Stimulated activated CD8-positive, alpha-beta memory T cell treated with anti-CD3 and anti-CD28 coated beads, Interleukin-12 subunit alpha, Interleukin-12 subunit beta, amount 100 ng/mL, for 24 hours (primary cell): ENCODE measurements around the gene EIF4E2.

ENCODE experiments used
- DNase-seq: peaks from one replicate; pipeline ENCODE4 v3.0.0-alpha.2; 2020; ENCODE audit errors: extremely low read depth

The EIF4E2 gene

DNA sequence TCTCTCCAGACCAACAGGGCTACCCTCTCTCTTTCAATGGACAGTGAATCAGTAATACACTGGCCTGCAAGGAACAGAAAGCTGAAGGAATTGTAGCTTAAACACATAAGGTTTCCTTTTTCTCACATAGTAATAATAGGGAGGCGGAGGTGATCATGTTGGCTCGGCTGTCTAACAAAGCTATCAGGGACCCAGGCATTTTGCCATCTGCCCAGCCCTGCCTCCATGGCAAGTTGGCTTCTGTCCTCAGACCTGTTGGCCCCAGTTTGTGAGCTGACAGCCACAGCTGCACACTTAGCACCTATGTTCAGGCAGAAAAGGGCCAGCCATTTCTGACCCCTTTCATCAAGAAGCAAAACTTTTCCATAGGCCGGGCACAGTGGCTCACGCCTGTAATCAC is 13.0 kb upstream of the EIF4E2 start:
- no peak for DNase-seq

DNA sequence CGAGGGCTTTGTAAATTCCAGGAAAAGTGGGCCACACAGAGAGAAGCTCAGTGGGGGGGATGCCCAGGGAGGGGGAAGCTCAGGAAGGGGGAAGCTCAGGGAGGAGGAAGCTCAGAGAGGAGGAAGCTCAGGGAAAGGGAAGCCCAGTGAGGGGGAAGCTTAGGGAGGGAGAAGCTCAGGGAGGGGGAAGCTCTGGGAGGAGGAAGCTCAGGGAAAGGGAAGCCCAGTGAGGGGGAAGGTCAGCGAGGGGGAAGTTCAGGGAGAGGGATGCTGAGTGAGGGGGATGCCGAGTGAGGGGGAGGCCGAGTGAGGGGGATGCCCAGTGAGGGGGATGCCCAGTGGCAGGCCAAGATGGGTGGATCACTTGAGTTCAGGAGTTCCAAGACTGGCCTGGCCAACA is 11.8 kb upstream of the EIF4E2 start:
- DNase-seq = no peak

DNA sequence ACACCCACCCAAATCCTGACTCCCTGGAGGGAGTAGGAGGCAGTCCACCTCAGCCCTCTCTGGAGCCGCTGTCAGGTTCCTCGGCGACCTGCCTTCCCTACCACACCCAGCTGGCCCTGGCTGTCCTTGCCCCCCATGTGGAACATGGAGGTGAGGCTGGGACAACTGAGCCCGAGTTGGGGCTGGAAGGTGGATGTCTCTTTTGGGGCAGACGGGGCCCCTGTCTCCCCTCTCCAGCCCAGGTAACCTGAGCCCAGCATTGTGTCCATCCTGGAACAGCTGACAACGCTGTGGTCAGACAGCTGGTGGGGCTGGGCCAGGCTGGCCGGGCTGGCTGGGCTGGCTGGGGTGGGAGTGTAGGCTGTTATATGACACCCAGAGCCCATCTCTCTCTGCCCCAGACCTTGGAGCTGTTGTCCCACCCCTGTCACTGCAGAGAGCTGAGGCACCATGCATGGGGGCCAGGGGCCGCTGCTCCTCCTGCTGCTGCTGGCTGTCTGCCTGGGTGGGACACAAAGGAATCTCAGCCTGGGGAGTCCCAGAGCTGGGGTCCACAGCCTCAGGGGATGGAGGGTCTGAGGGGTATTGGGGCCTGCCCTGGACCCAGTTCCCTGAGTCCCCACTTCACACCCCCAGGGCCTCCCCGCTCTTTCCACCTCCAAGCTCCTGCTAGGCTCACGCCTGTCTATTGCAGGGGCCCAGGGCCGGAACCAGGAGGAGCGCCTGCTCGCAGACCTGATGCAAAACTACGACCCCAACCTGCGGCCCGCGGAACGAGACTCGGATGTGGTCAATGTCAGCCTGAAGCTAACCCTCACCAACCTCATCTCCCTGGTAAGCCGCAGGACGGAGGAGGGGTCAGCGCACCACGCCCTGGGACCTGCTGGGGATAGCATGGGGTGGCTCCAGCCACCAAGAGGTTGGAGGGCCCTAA is 10.9 kb upstream of the EIF4E2 start, which contains the start of gene CHRNG:
CHRNG (plus strand) TSS at position 395 of the 934 bp plus-strand sequence; CDS start at position 451, 56 bp downstream.
- no peak for DNase-seq

DNA sequence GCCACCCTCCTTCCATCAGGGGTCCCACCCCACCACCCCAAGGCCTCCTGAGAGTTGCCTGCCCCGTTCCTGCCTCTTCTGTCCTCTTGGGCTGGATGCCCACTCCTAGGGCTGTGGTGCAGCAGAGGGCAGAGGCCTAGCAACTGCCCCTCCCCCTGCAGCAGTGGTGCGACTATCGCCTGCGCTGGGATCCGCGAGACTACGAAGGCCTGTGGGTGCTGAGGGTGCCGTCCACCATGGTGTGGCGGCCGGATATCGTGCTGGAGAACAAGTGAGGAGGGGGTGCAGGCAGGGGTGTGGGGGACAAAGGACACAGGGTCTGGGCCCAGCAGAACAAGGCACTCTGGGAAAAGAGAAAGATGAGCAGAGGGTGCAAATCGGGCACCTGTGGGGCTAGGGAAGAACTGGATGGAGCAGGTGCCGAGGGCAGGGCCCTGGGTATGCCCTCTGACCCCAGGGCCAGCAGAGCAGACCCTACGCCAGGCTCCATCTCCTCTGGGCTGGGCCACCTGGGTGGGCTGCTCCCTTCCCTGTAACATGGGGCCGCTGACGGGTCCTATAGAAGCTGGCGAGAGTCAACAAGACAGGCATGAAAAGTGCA is 9.9 kb upstream of the EIF4E2 start:
- DNase-seq = no peak

DNA sequence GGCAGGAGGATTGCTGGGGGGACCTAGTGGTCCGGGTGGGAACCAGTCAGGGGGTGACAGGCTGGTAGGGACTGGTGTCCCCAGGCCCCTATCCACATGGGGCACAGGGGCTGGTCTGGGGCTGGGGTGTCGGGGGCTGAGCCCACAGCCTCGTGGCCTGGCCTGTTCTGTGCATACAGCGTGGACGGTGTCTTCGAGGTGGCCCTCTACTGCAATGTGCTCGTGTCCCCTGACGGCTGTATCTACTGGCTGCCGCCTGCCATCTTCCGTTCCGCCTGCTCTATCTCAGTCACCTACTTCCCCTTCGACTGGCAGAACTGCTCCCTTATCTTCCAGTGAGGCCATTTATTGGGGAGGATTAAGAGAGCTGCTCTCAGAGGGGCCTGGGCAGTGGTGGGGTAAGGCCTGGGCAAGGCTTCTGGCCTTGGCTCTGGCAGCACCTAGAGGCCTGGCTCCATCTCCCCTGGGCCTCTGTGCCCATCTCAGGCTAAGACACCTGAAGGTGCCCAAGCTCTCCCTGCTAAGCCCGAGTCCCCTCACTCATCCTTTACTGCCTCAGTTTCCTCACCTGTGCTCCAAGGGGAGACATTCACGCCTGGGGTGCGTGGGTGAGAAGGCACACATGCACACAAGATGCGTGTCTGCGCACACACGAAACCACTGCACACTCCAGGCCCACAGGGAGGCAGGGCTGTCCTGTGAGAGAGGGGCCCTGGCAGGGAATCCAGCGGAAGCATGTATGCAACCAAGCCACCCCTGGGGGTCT is 9.1 kb upstream of the EIF4E2 start:
- DNase-seq = no peak

DNA sequence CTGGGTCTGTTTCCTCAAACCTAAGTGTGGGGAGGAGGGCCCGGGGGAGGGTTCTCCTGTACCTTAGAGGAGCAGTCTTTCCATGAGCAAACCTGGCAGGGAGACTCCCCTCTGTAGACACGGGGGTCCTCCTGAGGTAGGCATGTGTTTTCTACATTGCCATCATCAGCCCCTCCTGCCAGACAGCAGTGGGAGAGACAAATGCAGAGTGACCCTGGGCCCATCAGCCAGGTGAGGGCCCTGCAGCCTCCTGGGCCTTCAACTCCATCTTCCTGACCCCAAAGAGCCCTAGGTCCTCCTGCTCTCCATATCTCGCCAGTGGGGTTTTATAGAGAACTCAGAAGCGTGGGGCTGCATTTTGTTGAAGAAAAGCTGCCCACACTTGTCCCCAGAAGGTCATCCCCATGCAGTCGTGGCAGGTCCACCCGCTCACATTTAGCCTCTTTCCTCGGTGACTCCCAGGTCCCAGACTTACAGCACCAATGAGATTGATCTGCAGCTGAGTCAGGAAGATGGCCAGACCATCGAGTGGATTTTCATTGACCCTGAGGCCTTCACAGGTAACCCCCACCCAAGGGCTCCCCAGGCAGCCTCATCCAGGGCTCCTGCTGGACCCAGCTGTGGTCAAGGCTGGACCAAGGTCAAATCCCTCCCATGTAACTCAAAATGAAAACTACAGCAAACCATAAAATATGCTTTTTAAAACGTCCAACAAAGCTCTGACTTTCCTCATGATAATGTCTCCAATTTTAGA is 8.4 kb upstream of the EIF4E2 start:
- DNase-seq = no peak

DNA sequence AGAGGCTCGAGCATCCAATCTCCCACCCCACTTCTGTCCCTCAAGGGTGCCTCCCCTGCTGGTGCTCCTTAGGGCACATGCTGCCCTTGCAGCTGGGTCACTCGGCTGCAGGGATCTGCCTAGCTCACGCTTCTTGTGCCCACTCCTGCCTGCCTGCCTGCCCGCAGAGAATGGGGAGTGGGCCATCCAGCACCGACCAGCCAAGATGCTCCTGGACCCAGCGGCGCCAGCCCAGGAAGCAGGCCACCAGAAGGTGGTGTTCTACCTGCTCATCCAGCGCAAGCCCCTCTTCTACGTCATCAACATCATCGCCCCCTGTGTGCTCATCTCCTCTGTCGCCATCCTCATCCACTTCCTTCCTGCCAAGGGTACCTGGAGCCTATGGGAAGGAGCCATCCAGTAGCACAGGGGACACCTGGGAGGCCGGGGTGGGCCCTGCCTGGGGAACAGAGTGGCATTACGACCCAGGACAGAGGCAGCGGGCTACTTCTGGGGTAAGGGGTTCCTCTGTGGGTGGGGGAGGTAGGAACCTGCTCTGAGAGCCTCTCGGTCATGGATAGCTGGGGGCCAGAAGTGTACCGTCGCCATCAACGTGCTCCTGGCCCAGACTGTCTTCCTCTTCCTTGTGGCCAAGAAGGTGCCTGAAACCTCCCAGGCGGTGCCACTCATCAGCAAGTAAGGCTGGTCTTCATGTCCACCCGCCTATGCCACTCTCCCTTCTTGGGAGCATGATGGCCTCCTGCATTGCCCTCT is 7.6 kb upstream of the EIF4E2 start:
- no peak for DNase-seq

DNA sequence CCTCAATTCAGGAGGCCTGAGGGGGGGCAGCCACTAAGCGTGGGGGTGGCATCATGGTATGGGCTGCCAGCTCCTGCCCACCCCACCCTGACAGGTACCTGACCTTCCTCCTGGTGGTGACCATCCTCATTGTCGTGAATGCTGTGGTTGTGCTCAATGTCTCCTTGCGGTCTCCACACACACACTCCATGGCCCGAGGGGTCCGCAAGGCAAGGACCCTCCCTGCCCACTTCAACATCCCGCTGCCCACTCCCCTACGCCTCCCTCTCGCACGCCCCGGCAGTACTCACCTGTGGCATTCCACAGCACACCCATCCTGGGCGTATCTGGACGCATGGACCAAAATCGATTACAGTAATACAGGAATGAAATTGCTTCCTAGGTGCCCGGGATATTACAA is 7.0 kb upstream of the EIF4E2 start:
- DNase-seq = no peak

DNA sequence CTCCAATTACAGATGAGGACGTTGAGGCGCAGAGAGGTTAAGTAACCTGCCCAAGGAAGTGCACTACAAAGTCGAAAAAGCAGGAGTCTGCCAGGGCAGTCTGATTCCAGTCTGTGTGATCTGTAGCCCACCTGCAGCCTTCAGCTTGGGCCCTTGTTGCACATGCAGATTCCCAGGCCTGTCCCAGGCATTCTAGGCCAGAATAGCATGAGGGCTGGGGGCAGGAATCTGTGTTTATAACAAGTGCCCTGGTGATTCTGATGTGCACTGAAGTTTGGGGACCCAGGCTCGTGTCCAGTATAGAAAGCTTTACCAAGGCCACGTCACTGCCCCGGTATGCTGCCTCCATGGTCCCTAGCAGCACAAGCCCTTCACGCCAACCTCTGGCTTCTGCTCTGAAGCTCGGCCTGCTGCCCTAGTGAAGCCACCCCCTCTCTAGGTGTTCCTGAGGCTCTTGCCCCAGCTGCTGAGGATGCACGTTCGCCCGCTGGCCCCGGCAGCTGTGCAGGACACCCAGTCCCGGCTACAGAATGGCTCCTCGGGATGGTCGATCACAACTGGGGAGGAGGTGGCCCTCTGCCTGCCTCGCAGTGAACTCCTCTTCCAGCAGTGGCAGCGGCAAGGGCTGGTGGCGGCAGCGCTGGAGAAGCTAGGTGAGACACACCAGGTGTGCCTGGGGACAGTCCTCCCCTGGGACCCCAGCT is 6.4 kb upstream of the EIF4E2 start:
- no peak for DNase-seq

DNA sequence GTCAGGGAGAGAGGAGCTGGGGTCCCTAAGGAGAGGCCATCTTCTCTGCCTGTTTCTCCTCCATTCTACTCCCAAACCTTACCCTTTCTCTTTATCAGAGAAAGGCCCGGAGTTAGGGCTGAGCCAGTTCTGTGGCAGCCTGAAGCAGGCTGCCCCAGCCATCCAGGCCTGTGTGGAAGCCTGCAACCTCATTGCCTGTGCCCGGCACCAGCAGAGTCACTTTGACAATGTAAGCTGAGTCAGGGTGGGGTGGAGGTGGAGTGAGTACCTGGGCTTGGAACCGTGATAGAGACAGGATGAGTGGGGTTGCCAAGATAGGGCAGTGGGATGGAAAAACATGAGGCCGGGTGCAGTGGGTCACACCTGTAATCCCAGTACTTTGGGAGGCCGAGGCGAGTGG is 5.8 kb upstream of the EIF4E2 start:
- DNase-seq = no peak

DNA sequence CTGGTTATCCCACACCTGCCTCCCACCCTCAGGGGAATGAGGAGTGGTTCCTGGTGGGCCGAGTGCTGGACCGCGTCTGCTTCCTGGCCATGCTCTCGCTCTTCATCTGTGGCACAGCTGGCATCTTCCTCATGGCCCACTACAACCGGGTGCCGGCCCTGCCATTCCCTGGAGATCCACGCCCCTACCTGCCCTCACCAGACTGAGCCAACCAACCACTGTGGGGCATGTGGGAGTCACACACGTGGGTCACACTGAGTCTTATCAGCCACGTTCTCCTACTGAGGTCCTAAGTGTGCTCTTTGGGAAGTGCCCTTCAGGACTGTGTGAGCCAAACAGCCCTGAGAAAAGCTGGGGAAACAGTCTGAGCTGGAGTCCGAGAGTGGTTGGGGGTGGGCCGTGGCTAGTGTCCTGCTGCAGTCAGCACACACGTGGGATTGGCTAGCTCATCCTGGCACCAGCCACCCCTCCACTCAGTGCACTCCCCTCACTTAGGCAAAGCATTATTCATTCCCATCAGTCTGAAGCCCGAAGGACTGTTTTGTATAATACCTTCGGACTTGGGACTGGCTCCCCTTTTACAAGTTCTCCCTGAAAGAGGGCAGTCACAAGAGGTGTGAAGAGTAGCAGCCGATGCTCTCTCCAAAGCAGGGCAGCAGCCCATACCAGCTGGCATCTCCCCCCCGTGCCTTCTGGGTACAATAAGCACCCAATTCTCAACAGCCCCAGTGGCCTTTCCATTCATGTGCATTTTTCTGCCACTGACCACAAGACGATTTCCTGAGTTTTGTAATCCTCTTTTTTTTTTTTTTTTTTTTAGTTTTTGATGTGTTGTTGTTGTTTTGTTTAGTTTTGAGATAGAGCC is 4.7 kb upstream of the EIF4E2 start:
- no peak for DNase-seq

DNA sequence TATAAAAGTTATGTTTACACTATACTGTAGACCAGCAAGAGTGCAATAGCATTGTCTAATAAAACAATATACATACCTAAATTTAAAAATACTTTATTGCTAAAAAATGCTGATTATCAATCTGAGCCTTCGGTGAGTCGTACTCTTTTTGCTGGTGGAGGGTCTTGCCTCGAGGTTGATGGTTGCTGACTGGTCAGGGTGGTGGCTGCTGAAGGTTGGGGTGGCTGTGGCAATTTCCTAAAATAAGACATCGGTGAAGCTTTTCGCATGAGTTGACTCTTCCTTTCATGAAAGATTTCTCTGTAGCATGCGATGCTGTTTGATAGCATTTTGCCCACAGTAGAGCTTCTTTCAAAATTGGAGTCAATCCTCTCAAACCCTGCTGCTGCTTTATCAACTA is 2.5 kb upstream of the EIF4E2 start:
- DNase-seq = no peak

DNA sequence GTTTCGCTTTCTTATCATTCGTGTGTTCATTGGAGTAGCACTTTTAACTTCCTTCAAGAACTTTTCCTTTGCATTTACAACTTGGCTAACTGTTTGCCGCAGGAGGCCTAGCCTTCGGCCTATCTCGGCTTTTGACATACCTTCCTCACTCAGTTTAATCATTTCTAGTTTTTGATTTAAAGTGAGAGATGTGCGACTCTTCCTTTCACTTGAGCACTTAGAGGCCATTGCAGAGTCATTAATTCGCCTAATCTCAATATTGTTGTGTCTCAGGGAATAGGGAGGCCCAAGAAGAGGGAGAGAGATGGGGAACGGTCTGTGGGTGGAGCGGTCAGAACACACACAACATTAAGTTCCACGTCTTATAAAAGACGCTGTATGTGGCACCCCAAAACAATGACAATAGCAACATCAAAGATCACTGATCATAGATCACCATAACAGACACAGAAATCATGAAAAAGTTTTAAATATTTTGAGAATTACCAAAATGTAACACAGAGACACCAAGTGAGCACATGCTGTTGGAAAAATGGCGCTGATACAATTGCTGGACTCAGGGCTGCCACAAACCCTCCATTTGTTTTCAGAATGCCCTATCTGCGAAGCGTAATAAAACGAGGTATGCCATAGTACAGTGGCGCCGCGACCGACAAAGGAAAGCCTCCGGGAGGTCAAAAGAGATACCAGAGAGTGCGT is 685 bp upstream of the EIF4E2 start:
- no peak for DNase-seq

DNA sequence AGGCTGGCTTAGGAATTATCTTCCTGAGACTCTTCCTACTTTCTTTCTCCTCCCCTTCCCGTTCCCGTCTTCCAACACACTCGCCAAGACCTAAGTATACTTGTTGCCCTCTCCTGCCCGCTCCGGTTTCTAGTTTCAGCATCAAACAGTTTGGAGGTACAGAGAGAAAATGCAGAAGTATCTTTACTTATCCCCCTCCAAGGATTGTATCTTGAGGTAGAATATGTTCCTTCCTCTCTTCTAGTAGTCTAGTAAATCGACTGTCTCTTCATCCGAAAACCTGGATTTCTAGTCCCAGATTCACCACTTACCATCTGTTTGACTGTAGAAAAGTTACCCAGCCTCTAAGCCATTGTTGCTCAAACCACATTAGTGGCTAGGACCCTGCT is 755 bp downstream of the EIF4E2 start:
- no peak for DNase-seq

DNA sequence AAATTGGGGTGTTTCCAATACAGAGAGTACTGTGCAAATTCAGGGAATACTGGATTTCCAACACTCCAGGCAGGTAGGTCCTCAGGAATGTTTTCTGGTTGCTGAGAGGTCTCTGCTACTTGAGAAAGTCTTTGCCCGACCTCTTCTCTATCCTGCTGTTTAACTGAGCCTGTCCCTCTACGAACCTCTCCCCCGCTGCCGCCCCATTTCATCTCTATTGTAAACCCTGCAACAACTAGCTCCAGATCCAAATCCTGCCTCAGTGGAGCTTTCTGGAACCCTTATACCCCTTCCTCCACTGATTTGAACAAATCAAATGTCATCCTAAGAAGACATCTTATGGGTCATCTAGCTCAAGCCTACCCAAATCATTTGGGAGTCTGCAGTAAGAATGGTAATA is 1.3 kb downstream of the EIF4E2 start:
- no peak for DNase-seq

DNA sequence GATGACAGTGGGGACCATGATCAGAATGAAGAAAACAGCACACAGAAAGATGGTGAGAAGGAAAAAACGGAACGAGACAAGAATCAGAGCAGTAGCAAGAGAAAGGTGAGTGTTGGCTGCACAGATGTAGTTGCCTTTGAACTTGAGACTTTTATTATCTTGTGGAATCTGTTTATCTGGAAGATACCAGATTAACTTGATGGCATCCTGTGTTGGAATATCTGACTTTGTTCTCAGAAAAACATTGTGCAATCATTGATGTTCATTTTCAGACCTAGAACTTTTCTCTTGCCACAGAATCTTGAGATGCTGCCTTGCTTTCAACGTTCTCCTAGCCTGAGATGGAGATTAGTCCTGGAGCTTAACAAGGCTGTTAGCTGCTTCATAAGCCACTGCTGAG is 5.9 kb downstream of the EIF4E2 start:
- no peak for DNase-seq

DNA sequence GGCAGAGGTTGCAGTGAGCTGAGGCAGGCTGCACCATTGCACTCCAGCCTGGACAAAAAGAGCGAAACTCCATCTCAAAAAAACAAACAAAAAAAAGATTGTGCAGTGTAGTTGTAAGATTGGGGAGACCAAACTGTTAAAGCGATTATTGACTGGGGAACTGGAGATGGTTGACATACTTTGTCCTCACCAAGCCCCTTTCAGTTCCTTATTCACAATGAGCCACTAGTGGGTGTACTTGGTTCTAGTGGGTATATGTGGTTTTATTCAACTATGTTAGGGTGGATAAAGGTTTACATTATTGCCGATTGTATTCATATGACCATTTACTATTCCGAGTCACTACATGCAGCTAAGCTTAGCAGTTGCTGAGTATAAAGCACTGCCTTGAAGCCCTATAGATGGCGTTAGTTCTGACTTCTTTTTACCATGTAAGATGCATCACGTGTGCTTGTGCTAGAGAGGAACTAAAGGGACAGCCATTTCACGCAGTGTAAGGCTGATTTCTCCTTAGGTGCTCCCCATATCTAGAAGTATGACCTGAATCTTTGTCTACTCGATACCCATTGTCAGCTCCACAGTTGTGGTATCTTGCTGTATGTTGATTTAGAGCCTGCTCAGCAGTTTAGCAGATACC is 12.1 kb downstream of the EIF4E2 start:
- no peak for DNase-seq

DNA sequence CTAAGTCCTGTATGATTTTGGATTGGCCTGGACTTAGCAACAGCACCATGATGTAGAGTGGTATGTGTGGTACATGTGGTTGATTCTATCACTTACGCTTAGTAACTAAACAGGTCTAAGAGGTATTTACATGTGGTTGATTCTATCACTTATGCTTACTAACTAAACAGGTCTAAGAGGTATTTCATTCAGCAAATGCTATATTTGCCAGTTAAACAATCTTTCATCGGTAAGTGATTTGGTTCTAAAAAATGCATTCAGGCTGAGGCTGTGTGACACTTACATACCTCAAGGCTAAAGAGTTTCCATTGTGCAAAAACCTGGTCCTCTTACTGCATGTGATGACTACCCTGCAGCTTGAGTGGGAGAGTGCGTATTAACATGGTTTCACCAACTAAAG is 13.1 kb downstream of the EIF4E2 start:
- DNase-seq = no peak
